HepG2 (cell line): Measurements from ENCODE around the gene IL4I1. TPM values are rescaled to one million over a fixed set of nuclear protein-coding genes. Genes with fewer than 3 reads are reported as not detected.

Source experiments
- ATAC-seq: fragments of 200-7000 bp; cut with Tn5 transposase; 3 replicates; pipeline ENCODE4 v1.9.1; 2020; ENCODE audit warnings: mild to moderate bottlenecking, moderate library complexity
- BruUV-seq: library from RNA; stranded (reverse); fragments of 400-500 nt; replicated peaks from 2 replicates; lab custom pipeline; 2021; lab: Mats Ljungman, UMichigan
- CTCF ChIA-PET: fragments of 300-600 bp; formaldehyde crosslinking; extraction: SDS; loops from one replicate; lab custom pipeline; 2021; ENCODE audit warnings: low total read pairs, inconsistent platforms, low intra/inter-chr PET ratio; lab: Yijun Ruan, JAX
- POLR2A ChIA-PET: fragments of 350-600 bp; sonication (Branson Sonifier 250); formaldehyde crosslinking; loops from one replicate; lab custom pipeline; 2020; ENCODE audit warnings: antibody characterized with exemption, inconsistent platforms; lab: Yijun Ruan, JAX
- DNase-seq: peaks from one replicate; pipeline ENCODE4 v3.0.0-alpha.2; 2015; ENCODE audit warnings: low spot score
- FAIRE-seq: peaks from 3 replicates; lab custom pipeline; 2011; peaks lifted over from hg19 to GRCh38; lab: Jason Lieb, UNC
- H2AFZ ChIP-seq: one replicate; pipeline ENCODE4 v1.6.1; 2011; ENCODE audit warnings: low read length, inconsistent platforms
- H3K27ac ChIP-seq: fragments of 300-600 bp; 3 replicates; pipeline ENCODE4 v1.8.0; 2011; ENCODE audit warnings: mixed run types, mild to moderate bottlenecking, mixed read lengths, low read length, inconsistent platforms; ENCODE audit not compliant: insufficient read depth; ENCODE audit errors: extremely low read length
- H3K27me3 ChIP-seq, 2 experiments: fragments of 200-600 bp in 1 of 2; 2 replicates in 1 of 2; 3 replicates in 1 of 2; pipeline versions ENCODE4 v1.6.0 to v1.8.0; 2011; ENCODE audit warnings: low read length in 2 of 2, mild to moderate bottlenecking in 2 of 2, moderate library complexity in 2 of 2, inconsistent platforms in 1 of 2; ENCODE audit not compliant: insufficient read depth in 2 of 2, control insufficient read depth in 1 of 2
- H3K36me3 ChIP-seq, 2 experiments: fragments of 200-600 bp in 1 of 2; replicated peaks in 1 of 2; 2 replicates in 1 of 2; 3 replicates in 1 of 2; pipeline versions ENCODE4 v1.5.1 to v1.8.0; 2011; ENCODE audit warnings: low read length in 2 of 2, inconsistent platforms in 1 of 2; ENCODE audit not compliant: insufficient read depth in 2 of 2, control insufficient read depth in 1 of 2
- H3K4me1 ChIP-seq: 2 replicates; pipeline ENCODE4 v1.5.1; 2012; ENCODE audit warnings: low read length, inconsistent platforms; ENCODE audit not compliant: insufficient read depth
- H3K4me2 ChIP-seq: 2 replicates; pipeline ENCODE4 v1.6.0; 2011; ENCODE audit warnings: low read depth, low read length, inconsistent platforms
- H3K4me3 ChIP-seq, 3 experiments: fragments of 200-600 bp in 1 of 3; sonication (generic), shearing (Covaris generic) in 1 of 3; replicated peaks in 1 of 3; 2 replicates each; pipeline ENCODE4 v1.5.1; 2011 to 2016; ENCODE audit warnings: low read length in 3 of 3, inconsistent platforms in 2 of 3, low read depth in 2 of 3, mild to moderate bottlenecking in 2 of 3, control low read depth in 1 of 3, mixed read lengths in 1 of 3; ENCODE audit not compliant: insufficient read depth in 1 of 3
- H3K79me2 ChIP-seq: one replicate; pipeline ENCODE4 v1.6.1; 2011; ENCODE audit warnings: low read length, inconsistent platforms; ENCODE audit not compliant: insufficient read depth
- H3K9ac ChIP-seq: 2 replicates; pipeline ENCODE4 v1.6.0; 2011; ENCODE audit warnings: mild to moderate bottlenecking, low read depth, low read length, inconsistent platforms; ENCODE audit not compliant: insufficient read depth
- H3K9me3 ChIP-seq: 2 replicates; pipeline ENCODE4 v1.5.1; 2012; ENCODE audit warnings: mild to moderate bottlenecking, low read length
- H4K20me1 ChIP-seq: 2 replicates; pipeline ENCODE4 v1.6.0; 2011; ENCODE audit warnings: inconsistent platforms, mild to moderate bottlenecking, low read length, moderate library complexity; ENCODE audit not compliant: insufficient read depth
- CBX1 ChIP-seq: IDR thresholded peaks from one replicate; pipeline ENCODE4 v1.6.1; 2016; ENCODE audit warnings: antibody characterized with exemption, low read depth
- ETV6 ChIP-seq: sonication (generic); formaldehyde crosslinking; conservative IDR thresholded peaks from 2 replicates; pipeline ENCODE4 v1.4.0; 2020; ENCODE audit warnings: missing genetic modification reagents
- GABPB1 ChIP-seq: IDR thresholded peaks from 2 replicates; pipeline ENCODE4 v1.6.1; 2016; ENCODE audit warnings: mild to moderate bottlenecking, missing genetic modification reagents, moderate library complexity, missing compliant biosample characterization
- HDAC6 ChIP-seq: fragments of 200-600 bp; sonication (generic); IDR thresholded peaks from 2 replicates; pipeline ENCODE4 v1.7.0; 2017; ENCODE audit warnings: mild to moderate bottlenecking, antibody characterized with exemption, low read length, low read depth
- HNRNPK ChIP-seq: fragments of 200-400 bp; formaldehyde crosslinking; IDR thresholded peaks from 2 replicates; pipeline ENCODE4 v1.6.1; 2018; ENCODE audit warnings: low read length, low read depth, moderate library complexity, mild to moderate bottlenecking; ENCODE audit not compliant: poor library complexity, severe bottlenecking
- IKZF4 ChIP-seq: sonication (generic); formaldehyde crosslinking; IDR thresholded peaks from 2 replicates; pipeline ENCODE4 v1.5.1; 2020; ENCODE audit warnings: borderline replicate concordance, mild to moderate bottlenecking, low read depth, missing genetic modification reagents; ENCODE audit errors: not compliant biosample characterization
- MYC ChIP-seq: sonication (generic); formaldehyde crosslinking; IDR thresholded peaks from 2 replicates; pipeline ENCODE4 v1.9.0; 2021; ENCODE audit warnings: missing genetic modification reagents, borderline replicate concordance
- ZNF329 ChIP-seq: sonication (generic); formaldehyde crosslinking; IDR thresholded peaks from 2 replicates; pipeline ENCODE4 v1.9.0; 2021; ENCODE audit warnings: low read depth, mild to moderate bottlenecking, missing genetic modification reagents
- ZNF367 ChIP-seq: sonication (generic); formaldehyde crosslinking; IDR thresholded peaks from 2 replicates; pipeline ENCODE4 v1.4.0; 2020; ENCODE audit warnings: missing genetic modification reagents, borderline replicate concordance
- ZNF552 ChIP-seq: sonication (generic); formaldehyde crosslinking; IDR thresholded peaks from 2 replicates; pipeline ENCODE4 v1.9.0; 2022; ENCODE audit warnings: missing genetic modification reagents, mild to moderate bottlenecking, borderline replicate concordance
- ZNF691 ChIP-seq: sonication (generic); formaldehyde crosslinking; IDR thresholded peaks from 2 replicates; pipeline ENCODE4 v1.4.0; 2020; ENCODE audit warnings: missing genetic modification reagents, low read depth, mild to moderate bottlenecking, borderline replicate concordance
- ZNF713 ChIP-seq: sonication (generic); formaldehyde crosslinking; IDR thresholded peaks from 2 replicates; pipeline ENCODE4 v1.4.0; 2020; ENCODE audit warnings: mild to moderate bottlenecking, missing genetic modification reagents
- WGBS: methylation state at CpG from one replicate; pipeline ENCODE4 v1.1.6; 2017; ENCODE audit warnings: low lambda C conversion rate; 5-methylcytosine and 5-hydroxymethylcytosine counted together
- in situ Hi-C: cut with HindIII; loops from 2 replicates; pipeline ENCODE4 v1.10.0; 2017; ENCODE audit warnings: low pct_unique_long_range_greater_than_20kb; ENCODE audit not compliant: extremely low pct_ligation_motif_present
- intact Hi-C: fragments of 100-400 bp; cut with micrococcal nuclease; formaldehyde crosslinking; loops from one replicate; pipeline ENCODE4 v1.10.0; 2022; ENCODE audit not compliant: unreplicated experiment
- polyA plus RNA-seq, 8 experiments: library from polyadenylated mRNA; depleted of rRNA in 3 of 8; stranded (reverse) in 7 of 8; unstranded in 1 of 8; fragments of >200 nt; fragmentation: Illumina TruSeq in 4 of 8; extraction: Trizol in 4 of 8; gene quantifications; 2 replicates each; pipeline versions ENCODE4 v1.2.1 to v1.2.3, GENCODE V29; 2011 to 2016; ENCODE audit warnings: low read depth in 4 of 8, missing spikeins in 1 of 8, mixed read lengths in 1 of 8; ENCODE audit not compliant: insufficient read depth in 1 of 8
- total RNA-seq, 5 experiments: library from RNA; depleted of rRNA; stranded (reverse); fragments of >200 nt; fragmentation: Illumina TruSeq; extraction: Trizol; gene quantifications; 2 replicates each; pipeline ENCODE4 v1.2.3, GENCODE V29; 2016; ENCODE audit warnings: low read depth in 1 of 5
- TF ChIP-seq, protein P1 (sequence below): sonication (generic); formaldehyde crosslinking; IDR thresholded peaks from 2 replicates; pipeline ENCODE4 v1.8.1; 2023; ENCODE audit warnings: mild to moderate bottlenecking, inconsistent platforms, moderate library complexity, missing genetic modification reagents, borderline replicate concordance
- TF ChIP-seq, protein P2 (sequence below): sonication (generic); formaldehyde crosslinking; IDR thresholded peaks from 2 replicates; pipeline ENCODE4 v1.4.0; 2020; ENCODE audit warnings: missing genetic modification reagents, borderline replicate concordance
- TF ChIP-seq, protein P3 (sequence below): sonication (generic); formaldehyde crosslinking; IDR thresholded peaks from 2 replicates; pipeline ENCODE4 v1.4.0; 2020; ENCODE audit warnings: missing genetic modification reagents

The IL4I1 gene
- total and polyA plus RNA-seq, 2 of the 13 experiments (the other 11 are each of a cell fraction or from before 2014, with no cell fraction given), result not detected

GRCh38 chr19:49894011-49894664 is 2.5 kb downstream of the IL4I1 start:
- ATAC-seq (no peak), FAIRE-seq (no peak), DNase-seq (no peak)
- Histone ChIP-seq H3K27ac (no peak overlapping the region), H4K20me1 (no peaks in the 10 kb centered on the region), H3K9me3 (no peaks in the 10 kb centered on the region), H3K4me3 (no peak overlapping the region), H3K4me2 (no peak overlapping the region), H3K79me2 (no peaks in the 10 kb centered on the region), H2AFZ (no peak overlapping the region), H3K4me1 (peaks cover 18% of the 10 kb centered on the region), H3K27me3 (peaks cover 9 to 17% of the 10 kb centered on the region in 2 experiments; a peak in 4 of 5 replicates), H3K9ac (no peak overlapping the region), H3K36me3 (no peaks in the 10 kb centered on the region)
- WGBS, result 52% methylated on average over 12 of the region's 18 CpGs
- POLR2A ChIA-PET, result no interaction called here
- no TSS peak for BruUV-seq
- CTCF ChIA-PET, result no interaction called here
- intact Hi-C loops, result no loop called here
- in situ Hi-C loops, result no loop called here
- no peak for TF ChIP-seq HDAC6
- TF ChIP-seq GABPB1 (CRISPR knock-in tag), result no peak
- no peak for TF ChIP-seq ETV6 (CRISPR knock-in tag)
- TF ChIP-seq, protein P1, sequence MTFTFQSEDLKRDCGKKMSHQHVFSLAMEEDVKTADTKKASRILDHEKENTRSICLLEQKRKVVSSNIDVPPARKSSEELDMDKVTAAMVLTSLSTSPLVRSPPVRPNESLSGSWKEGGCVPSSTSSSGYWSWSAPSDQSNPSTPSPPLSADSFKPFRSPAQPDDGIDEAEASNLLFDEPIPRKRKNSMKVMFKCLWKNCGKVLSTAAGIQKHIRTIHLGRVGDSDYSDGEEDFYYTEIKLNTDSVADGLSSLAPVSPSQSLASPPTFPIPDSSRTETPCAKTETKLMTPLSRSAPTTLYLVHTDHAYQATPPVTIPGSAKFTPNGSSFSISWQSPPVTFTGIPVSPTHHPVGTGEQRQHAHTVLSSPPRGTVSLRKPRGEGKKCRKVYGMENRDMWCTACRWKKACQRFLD, result no peak
- TF ChIP-seq, protein P2, sequence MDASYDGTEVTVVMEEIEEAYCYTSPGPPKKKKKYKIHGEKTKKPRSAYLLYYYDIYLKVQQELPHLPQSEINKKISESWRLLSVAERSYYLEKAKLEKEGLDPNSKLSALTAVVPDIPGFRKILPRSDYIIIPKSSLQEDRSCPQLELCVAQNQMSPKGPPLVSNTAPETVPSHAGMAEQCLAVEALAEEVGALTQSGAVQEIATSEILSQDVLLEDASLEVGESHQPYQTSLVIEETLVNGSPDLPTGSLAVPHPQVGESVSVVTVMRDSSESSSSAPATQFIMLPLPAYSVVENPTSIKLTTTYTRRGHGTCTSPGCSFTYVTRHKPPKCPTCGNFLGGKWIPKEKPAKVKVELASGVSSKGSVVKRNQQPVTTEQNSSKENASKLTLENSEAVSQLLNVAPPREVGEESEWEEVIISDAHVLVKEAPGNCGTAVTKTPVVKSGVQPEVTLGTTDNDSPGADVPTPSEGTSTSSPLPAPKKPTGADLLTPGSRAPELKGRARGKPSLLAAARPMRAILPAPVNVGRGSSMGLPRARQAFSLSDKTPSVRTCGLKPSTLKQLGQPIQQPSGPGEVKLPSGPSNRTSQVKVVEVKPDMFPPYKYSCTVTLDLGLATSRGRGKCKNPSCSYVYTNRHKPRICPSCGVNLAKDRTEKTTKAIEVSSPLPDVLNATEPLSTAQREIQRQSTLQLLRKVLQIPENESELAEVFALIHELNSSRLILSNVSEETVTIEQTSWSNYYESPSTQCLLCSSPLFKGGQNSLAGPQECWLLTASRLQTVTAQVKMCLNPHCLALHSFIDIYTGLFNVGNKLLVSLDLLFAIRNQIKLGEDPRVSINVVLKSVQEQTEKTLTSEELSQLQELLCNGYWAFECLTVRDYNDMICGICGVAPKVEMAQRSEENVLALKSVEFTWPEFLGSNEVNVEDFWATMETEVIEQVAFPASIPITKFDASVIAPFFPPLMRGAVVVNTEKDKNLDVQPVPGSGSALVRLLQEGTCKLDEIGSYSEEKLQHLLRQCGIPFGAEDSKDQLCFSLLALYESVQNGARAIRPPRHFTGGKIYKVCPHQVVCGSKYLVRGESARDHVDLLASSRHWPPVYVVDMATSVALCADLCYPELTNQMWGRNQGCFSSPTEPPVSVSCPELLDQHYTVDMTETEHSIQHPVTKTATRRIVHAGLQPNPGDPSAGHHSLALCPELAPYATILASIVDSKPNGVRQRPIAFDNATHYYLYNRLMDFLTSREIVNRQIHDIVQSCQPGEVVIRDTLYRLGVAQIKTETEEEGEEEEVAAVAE (CRISPR knock-in tag), result no peak
- TF ChIP-seq MYC (CRISPR knock-in tag), result no peak
- TF ChIP-seq, protein P3, sequence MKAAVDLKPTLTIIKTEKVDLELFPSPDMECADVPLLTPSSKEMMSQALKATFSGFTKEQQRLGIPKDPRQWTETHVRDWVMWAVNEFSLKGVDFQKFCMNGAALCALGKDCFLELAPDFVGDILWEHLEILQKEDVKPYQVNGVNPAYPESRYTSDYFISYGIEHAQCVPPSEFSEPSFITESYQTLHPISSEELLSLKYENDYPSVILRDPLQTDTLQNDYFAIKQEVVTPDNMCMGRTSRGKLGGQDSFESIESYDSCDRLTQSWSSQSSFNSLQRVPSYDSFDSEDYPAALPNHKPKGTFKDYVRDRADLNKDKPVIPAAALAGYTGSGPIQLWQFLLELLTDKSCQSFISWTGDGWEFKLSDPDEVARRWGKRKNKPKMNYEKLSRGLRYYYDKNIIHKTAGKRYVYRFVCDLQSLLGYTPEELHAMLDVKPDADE, result no peak
- TF ChIP-seq ZNF691 (CRISPR knock-in tag), result no peak
- TF ChIP-seq HNRNPK, result no peak
- TF ChIP-seq ZNF367 (CRISPR knock-in tag), result no peak
- no peak for TF ChIP-seq IKZF4
- no peak for TF ChIP-seq ZNF713 (CRISPR knock-in tag)
- no peak for TF ChIP-seq ZNF552 (CRISPR knock-in tag)
- no peak for TF ChIP-seq CBX1
- no peak for TF ChIP-seq ZNF329 (CRISPR knock-in tag)
